GM12878 (cell line): ENCODE results near the gene ZNF700. TPM values are rescaled to one million over a fixed set of nuclear protein-coding genes. Genes with fewer than 3 reads are reported as not detected.
"Not testable (repeated sequence)": the region's sequence is repeated elsewhere in the genome, so short reads cannot be mapped to it uniquely, and the experiment has no call there.

ENCODE experiments used
- ATAC-seq: fragments of 200-7000 bp; cut with Tn5 transposase; 3 replicates; pipeline ENCODE4 v1.9.1; 2020; ENCODE audit warnings: mild to moderate bottlenecking, moderate library complexity
- BruUV-seq: library from RNA; stranded (reverse); fragments of 400-500 nt; replicated peaks from 2 replicates; lab custom pipeline; 2021; lab: Mats Ljungman, UMichigan
- CTCF ChIA-PET: fragments of 300-600 bp; sonication (Branson Sonifier 250); formaldehyde crosslinking; extraction: SDS; loops from one replicate; lab custom pipeline; 2021; ENCODE audit warnings: inconsistent platforms; lab: Yijun Ruan, JAX
- POLR2A ChIA-PET: fragments of 350-600 bp; formaldehyde crosslinking; extraction: SDS; loops from one replicate; lab custom pipeline; 2021; ENCODE audit warnings: inconsistent platforms; lab: Charles Lee
- RAD21 ChIA-PET: fragments of 300-600 bp; sonication (Branson Sonifier 250); formaldehyde crosslinking; loops from one replicate; lab custom pipeline; 2023; ENCODE audit warnings: antibody characterized with exemption; ENCODE audit not compliant: unreplicated experiment; lab: Charles Lee
- SMC1A ChIA-PET: fragments of 300-600 bp; sonication (Branson Sonifier 250); formaldehyde crosslinking; loops from one replicate; lab custom pipeline; 2023; ENCODE audit not compliant: unreplicated experiment, uncharacterized antibody; lab: Charles Lee
- DNase-seq: peaks from one replicate; pipeline ENCODE4 v3.0.0-alpha.2; 2011; ENCODE audit warnings: low read depth, low spot score
- FAIRE-seq: peaks from 3 replicates; lab custom pipeline; 2011; peaks lifted over from hg19 to GRCh38; lab: Jason Lieb, UNC
- H2AFZ ChIP-seq: 2 replicates; pipeline ENCODE4 v1.6.0; 2011; ENCODE audit warnings: low read depth, low read length, control low read depth; ENCODE audit not compliant: control insufficient read depth
- H3K27ac ChIP-seq: 2 replicates; pipeline ENCODE4 v1.5.1; 2011; ENCODE audit warnings: control low read depth; ENCODE audit not compliant: control insufficient read depth, insufficient read depth
- H3K27me3 ChIP-seq, 2 experiments: replicated peaks in 1 of 2; 2 replicates each; pipeline versions ENCODE4 v1.6.0 to v1.6.1; 2011; ENCODE audit warnings: low read length in 1 of 2; ENCODE audit not compliant: control insufficient read depth in 2 of 2, insufficient read depth in 2 of 2
- H3K36me3 ChIP-seq, 2 experiments: 2 replicates each; pipeline ENCODE4 v1.5.1; 2011; ENCODE audit warnings: low read length in 1 of 2; ENCODE audit not compliant: control insufficient read depth in 2 of 2, insufficient read depth in 2 of 2
- H3K4me1 ChIP-seq: 2 replicates; pipeline ENCODE4 v1.6.1; 2011; ENCODE audit warnings: mild to moderate bottlenecking, low read length, moderate library complexity, mixed read lengths; ENCODE audit not compliant: control insufficient read depth, insufficient read depth
- H3K4me2 ChIP-seq: 2 replicates; pipeline ENCODE4 v1.6.0; 2011; ENCODE audit warnings: control low read depth; ENCODE audit not compliant: control insufficient read depth, insufficient read depth
- H3K4me3 ChIP-seq: fragments of 200-600 bp; sonication (generic); 2 replicates; pipeline ENCODE4 v1.5.1; 2016
- H3K79me2 ChIP-seq: 2 replicates; pipeline ENCODE4 v1.6.0; 2011; ENCODE audit warnings: low read length; ENCODE audit not compliant: control insufficient read depth, insufficient read depth
- H3K9ac ChIP-seq: 2 replicates; pipeline ENCODE4 v1.8.0; 2011; ENCODE audit warnings: low read length, control low read depth, mixed read lengths; ENCODE audit not compliant: control insufficient read depth, insufficient read depth
- H3K9me3 ChIP-seq: replicated peaks from 3 replicates; pipeline ENCODE4 v1.5.1; 2011; ENCODE audit warnings: mild to moderate bottlenecking, low read length; ENCODE audit not compliant: control insufficient read depth, insufficient read depth
- H4K20me1 ChIP-seq: 2 replicates; pipeline ENCODE4 v1.6.0; 2011; ENCODE audit not compliant: control insufficient read depth, insufficient read depth
- CBFB ChIP-seq: IDR thresholded peaks from 2 replicates; pipeline ENCODE4 v1.6.1; 2016; ENCODE audit warnings: antibody characterized with exemption, low read depth
- CBX5 ChIP-seq: sonication (generic); IDR thresholded peaks from 2 replicates; pipeline ENCODE4 v1.6.1; 2016; ENCODE audit warnings: low read depth, moderate library complexity, mild to moderate bottlenecking, inconsistent platforms
- KLF5 ChIP-seq: fragments of 450-650 bp; IDR thresholded peaks from 2 replicates; pipeline ENCODE4 v1.6.1; 2014; ENCODE audit warnings: mild to moderate bottlenecking; ENCODE audit not compliant: partially characterized antibody
- RELB ChIP-seq: fragments of 450-650 bp; IDR thresholded peaks from 2 replicates; pipeline ENCODE4 v1.6.1; 2017; ENCODE audit warnings: low read depth, mild to moderate bottlenecking, moderate library complexity
- SKIL ChIP-seq: fragments of 450-650 bp; IDR thresholded peaks from 2 replicates; pipeline ENCODE4 v1.6.1; 2017; ENCODE audit warnings: mild to moderate bottlenecking, low read depth, inconsistent platforms; ENCODE audit not compliant: poor library complexity, severe bottlenecking
- ZBED1 ChIP-seq: IDR thresholded peaks from 2 replicates; pipeline ENCODE4 v1.6.1; 2016; ENCODE audit warnings: borderline replicate concordance
- ZNF217 ChIP-seq: fragments of 450-650 bp; IDR thresholded peaks from 2 replicates; pipeline ENCODE4 v1.6.1; 2017; ENCODE audit warnings: antibody characterized with exemption, mild to moderate bottlenecking
- WGBS: methylation state at CpG from one replicate; pipeline ENCODE4 v1.1.6; 2016; ENCODE audit warnings: low lambda C conversion rate; ENCODE audit not compliant: insufficient replicate concordance, insufficient coverage; ENCODE audit errors: missing lambda C conversion rate; 5-methylcytosine and 5-hydroxymethylcytosine counted together
- in situ Hi-C: fragments of 300-500 bp; cut with MboI; formaldehyde crosslinking; loops from 9 replicates; pipeline ENCODE4 v1.14.3; 2018; ENCODE audit warnings: mixed read lengths
- intact Hi-C: fragments of 100-400 bp; cut with micrococcal nuclease; formaldehyde crosslinking; loops from one replicate; pipeline ENCODE4 v1.14.2; 2022; ENCODE audit not compliant: unreplicated experiment
- polyA plus RNA-seq, 11 experiments: library from polyadenylated mRNA; depleted of rRNA in 4 of 11; unstranded in 6 of 11; stranded (reverse) in 5 of 11; fragments of >200 nt; fragmentation: Nextera tagmentation in 4 of 11; fragmentation: Illumina TruSeq in 1 of 11; extraction: Ambion mirVana in 4 of 11; extraction: Trizol in 1 of 11; gene quantifications; 1 replicate in 1 of 11; 2 replicates in 10 of 11; pipeline versions ENCODE4 v1.2.1 to v1.2.3, GENCODE V29; 2011 to 2016; ENCODE audit warnings: inconsistent platforms in 2 of 11, missing spikeins in 2 of 11, low read depth in 1 of 11
- total RNA-seq, 4 experiments: library from RNA; depleted of rRNA in 3 of 4; stranded (reverse); fragments of >200 nt in 3 of 4; fragmentation: Illumina TruSeq in 1 of 4; extraction: Trizol in 1 of 4; gene quantifications; 2 replicates each; pipeline versions ENCODE4 v1.2.1 to v1.2.3, GENCODE V29; 2013 to 2021

The ZNF700 gene
- total and polyA plus RNA-seq, 10 of the 15 experiments (the other 5 are each of a cell fraction or from before 2014, with no cell fraction given): 6.7 to 16.0 (median 11.1) TPM

- TF ChIP-seq SKIL (peak; percentile 69), CBFB (no peak), CBX5 (peak; percentile 49; the same call in 1 of the 2 replicates), RELB (0 out of 2 replicates have a peak, but pooled peaks have one; percentile 20), ZBED1 (no peak)
- TF ChIP-seq, all 136 proteins: peak for 4
Observed at GRCh38 chr19:11949201-11949600, 24.3 kb downstream of the ZNF700 start (continued).

GRCh38 chr19:11949614-11950080 is 24.7 kb downstream of the ZNF700 start:
- Histone ChIP-seq H3K36me3 (peaks cover 6 to 34% of the 10 kb centered on the region in 2 experiments), H3K9me3 (peaks cover 72% of the 10 kb centered on the region)
- H3K4me2 ChIP-seq, FAIRE-seq, SMC1A ChIA-PET, intact Hi-C loops, DNase-seq, BruUV-seq, H3K9ac ChIP-seq, H3K27ac ChIP-seq, H3K4me1 ChIP-seq, ATAC-seq, CTCF ChIA-PET, in situ Hi-C loops, H3K4me3 ChIP-seq, RAD21 ChIA-PET, H2AFZ ChIP-seq, H4K20me1 ChIP-seq, H3K79me2 ChIP-seq, POLR2A ChIA-PET, H3K27me3 ChIP-seq: not testable (repeated sequence)
- TF ChIP-seq KLF5: peak; percentile 82
- 0 out of 2 replicates have a peak, but pooled peaks have one; percentile 5 for TF ChIP-seq RELB
- 0 out of 2 replicates have a peak, but pooled peaks have one; percentile 8 for TF ChIP-seq ZNF217
- TF ChIP-seq CBX5: 0 out of 2 replicates have a peak, but pooled peaks have one; percentile 43
- 96% methylated on average over 4 of the region's 4 CpGs for WGBS
